Fibroblast of gingiva (primary cell): ENCODE results near the gene FAM161A.
"Not testable (repeated sequence)": the region's sequence is repeated elsewhere in the genome, so short reads cannot be mapped to it uniquely, and the experiment has no call there.

Experiments used
- DNase-seq: peaks from one replicate; pipeline ENCODE4 v3.0.0-alpha.2; 2011; ENCODE audit warnings: low read depth

The FAM161A gene

GRCh38 chr2:61834893-61835292 is 19.0 kb downstream of the FAM161A start:
- no peak for DNase-seq

DNA sequence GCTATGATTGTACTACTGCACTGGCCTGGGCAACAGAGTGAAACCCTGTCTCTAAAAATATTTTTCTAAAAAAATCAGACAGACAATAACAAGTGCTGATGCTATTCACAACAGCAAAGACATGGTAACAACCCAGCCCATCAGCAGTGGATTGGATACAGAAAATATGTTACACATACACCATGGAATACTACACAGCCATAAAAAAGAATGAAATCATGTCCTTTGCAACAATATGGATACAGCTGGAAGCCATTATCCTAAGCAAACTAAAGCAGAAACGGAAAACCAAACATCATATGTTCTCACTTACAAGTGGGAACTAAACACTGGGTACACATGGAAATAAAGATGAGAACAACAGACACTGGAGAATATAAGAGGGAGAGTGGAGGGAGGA is 19.9 kb downstream of the FAM161A start:
- DNase-seq = no peak

- DNase-seq = no peak
Observed at GRCh38 chr2:61832183-61832841, 21.5 kb downstream of the FAM161A start.

- no peak for DNase-seq
Observed at GRCh38 chr2:61822255-61822654, 31.6 kb downstream of the FAM161A start.

- no peak for DNase-seq
Observed at GRCh38 chr2:61816480-61817355, 37.1 kb downstream of the FAM161A start.

- no peak for DNase-seq
Observed at GRCh38 chr2:61814539-61815160, 39.2 kb downstream of the FAM161A start.

- DNase-seq = not testable (repeated sequence)
Observed at GRCh38 chr2:61813314-61813713, 40.5 kb downstream of the FAM161A start.

- DNase-seq = peak; percentile 9
Observed at GRCh38 chr2:61811821-61812220, 42.0 kb downstream of the FAM161A start.

GRCh38 chr2:61810203-61810602 is 43.7 kb downstream of the FAM161A start:
- not testable (repeated sequence) for DNase-seq

DNA sequence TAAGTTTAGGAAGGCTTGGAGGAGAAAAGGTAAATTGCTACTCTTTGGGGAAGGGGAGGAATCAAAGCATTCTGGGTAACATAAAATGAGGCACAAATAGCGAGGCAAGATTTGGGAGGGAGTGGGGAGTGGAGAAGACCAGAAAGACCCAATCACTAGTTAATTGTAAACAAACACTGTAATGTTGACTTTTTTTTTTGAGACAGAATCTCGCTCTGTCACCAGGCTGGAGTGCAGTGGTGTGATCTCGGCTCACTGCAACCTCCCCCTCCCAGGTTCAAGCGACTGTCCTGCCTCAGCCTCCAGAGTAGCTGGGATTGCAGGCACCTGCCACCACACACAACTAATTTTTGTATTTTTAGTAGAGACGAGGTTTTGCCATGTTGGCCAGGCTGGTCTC is 45.2 kb downstream of the FAM161A start:
- not testable (repeated sequence) for DNase-seq

- DNase-seq = no peak
Observed at GRCh38 chr2:61807036-61807757, 46.7 kb downstream of the FAM161A start.

GRCh38 chr2:61802548-61802947 is 51.3 kb downstream of the FAM161A start:
- DNase-seq = no peak

- no peak for DNase-seq
Observed at GRCh38 chr2:61799099-61799498, 54.8 kb downstream of the FAM161A start.

DNA sequence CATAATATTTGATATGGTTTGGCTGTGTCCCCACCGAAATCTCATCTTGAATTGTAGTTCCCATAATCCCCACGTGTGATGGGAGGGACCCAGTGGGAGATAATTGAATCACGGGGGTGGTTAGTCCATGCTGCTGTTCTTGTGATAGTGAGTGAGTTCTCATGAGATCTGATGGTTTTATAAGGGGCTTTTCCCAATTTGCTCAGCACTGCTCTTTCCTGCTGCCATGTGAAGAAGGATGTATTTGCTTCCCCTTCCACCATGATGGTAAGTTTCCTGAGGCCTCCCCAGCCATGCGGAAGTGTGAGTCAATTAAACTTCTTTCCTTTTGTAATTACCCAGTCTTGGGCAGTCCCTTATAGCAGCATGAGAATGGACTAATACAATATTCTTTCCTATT is 56.4 kb downstream of the FAM161A start:
- DNase-seq = not testable (repeated sequence)

GRCh38 chr2:61795408-61795807 is 58.5 kb downstream of the FAM161A start:
- no peak for DNase-seq

GRCh38 chr2:61793389-61793836 is 60.4 kb downstream of the FAM161A start:
- DNase-seq = peak; percentile 38

- DNase-seq = no peak
Observed at GRCh38 chr2:61792355-61792890, 61.4 kb downstream of the FAM161A start.

GRCh38 chr2:61789807-61790602 is 63.9 kb downstream of the FAM161A start:
- DNase-seq = no peak

- no peak for DNase-seq
Observed at GRCh38 chr2:61787941-61788563, 65.8 kb downstream of the FAM161A start.

GRCh38 chr2:61786876-61787275 is 67.0 kb downstream of the FAM161A start:
- DNase-seq = no peak

GRCh38 chr2:61785583-61785982 is 68.3 kb downstream of the FAM161A start:
- DNase-seq = no peak
